ENCODE results near the gene WDR64. TPM values are rescaled to one million over a fixed set of nuclear protein-coding genes. Genes with fewer than 3 reads are reported as not detected.

The WDR64 gene
- total and polyA plus RNA-seq, 2 of the 13 experiments (the other 11 are each of a cell fraction or from before 2014, with no cell fraction given): not detected

DNA sequence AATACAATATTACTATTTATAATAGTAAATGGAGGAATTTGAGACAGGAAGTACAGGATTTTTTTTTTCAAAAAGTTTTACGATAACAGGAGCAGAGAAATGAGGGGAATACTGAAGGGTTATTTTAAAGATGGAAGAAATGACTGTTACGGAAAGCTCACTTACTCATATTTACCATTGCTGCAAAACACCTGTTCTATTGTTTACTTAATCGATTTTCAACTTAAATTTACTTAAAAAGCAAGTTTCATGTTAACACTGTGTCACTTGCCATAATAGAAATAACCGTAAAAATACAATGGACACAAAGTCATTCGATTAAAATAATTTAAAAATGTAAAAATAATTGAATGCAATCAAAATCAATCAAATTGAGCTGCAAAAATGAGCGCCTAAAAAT is 192.5 kb downstream of the WDR64 start (continued):
- TF ChIP-seq, protein P1, sequence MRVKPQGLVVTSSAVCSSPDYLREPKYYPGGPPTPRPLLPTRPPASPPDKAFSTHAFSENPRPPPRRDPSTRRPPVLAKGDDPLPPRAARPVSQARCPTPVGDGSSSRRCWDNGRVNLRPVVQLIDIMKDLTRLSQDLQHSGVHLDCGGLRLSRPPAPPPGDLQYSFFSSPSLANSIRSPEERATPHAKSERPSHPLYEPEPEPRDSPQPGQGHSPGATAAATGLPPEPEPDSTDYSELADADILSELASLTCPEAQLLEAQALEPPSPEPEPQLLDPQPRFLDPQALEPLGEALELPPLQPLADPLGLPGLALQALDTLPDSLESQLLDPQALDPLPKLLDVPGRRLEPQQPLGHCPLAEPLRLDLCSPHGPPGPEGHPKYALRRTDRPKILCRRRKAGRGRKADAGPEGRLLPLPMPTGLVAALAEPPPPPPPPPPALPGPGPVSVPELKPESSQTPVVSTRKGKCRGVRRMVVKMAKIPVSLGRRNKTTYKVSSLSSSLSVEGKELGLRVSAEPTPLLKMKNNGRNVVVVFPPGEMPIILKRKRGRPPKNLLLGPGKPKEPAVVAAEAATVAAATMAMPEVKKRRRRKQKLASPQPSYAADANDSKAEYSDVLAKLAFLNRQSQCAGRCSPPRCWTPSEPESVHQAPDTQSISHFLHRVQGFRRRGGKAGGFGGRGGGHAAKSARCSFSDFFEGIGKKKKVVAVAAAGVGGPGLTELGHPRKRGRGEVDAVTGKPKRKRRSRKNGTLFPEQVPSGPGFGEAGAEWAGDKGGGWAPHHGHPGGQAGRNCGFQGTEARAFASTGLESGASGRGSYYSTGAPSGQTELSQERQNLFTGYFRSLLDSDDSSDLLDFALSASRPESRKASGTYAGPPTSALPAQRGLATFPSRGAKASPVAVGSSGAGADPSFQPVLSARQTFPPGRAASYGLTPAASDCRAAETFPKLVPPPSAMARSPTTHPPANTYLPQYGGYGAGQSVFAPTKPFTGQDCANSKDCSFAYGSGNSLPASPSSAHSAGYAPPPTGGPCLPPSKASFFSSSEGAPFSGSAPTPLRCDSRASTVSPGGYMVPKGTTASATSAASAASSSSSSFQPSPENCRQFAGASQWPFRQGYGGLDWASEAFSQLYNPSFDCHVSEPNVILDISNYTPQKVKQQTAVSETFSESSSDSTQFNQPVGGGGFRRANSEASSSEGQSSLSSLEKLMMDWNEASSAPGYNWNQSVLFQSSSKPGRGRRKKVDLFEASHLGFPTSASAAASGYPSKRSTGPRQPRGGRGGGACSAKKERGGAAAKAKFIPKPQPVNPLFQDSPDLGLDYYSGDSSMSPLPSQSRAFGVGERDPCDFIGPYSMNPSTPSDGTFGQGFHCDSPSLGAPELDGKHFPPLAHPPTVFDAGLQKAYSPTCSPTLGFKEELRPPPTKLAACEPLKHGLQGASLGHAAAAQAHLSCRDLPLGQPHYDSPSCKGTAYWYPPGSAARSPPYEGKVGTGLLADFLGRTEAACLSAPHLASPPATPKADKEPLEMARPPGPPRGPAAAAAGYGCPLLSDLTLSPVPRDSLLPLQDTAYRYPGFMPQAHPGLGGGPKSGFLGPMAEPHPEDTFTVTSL (CRISPR knock-in tag; IDR thresholded peaks at IDR 0.05; ENCODE audit: borderline replicate concordance): peak; percentile 45; the same call in 1 of the 2 replicates
- peak; percentile 82 for TF ChIP-seq ONECUT2 (CRISPR knock-in tag; IDR thresholded peaks at IDR 0.05)

DNA sequence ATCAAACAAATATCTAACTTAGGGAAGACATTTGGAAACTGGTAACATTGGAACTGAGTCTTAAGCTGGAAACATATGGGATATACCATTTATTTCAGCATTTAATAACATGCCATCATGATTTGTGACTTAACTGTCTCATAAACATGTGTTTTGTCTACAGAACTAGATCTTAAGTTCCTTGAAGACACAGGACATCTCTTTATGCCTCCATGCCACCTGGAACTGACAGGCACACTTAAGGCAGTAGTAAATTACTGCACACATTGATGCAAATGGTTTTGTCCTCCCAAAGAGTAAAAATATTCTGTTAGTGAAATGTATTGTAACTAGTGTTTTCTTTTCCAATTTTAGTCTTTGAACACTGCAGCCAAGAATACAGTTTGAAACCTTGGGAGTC is 194.3 kb downstream of the WDR64 start:
- in situ Hi-C loops (cut with HindIII; ENCODE audit: extremely low pct_ligation_motif_present, low pct_unique_long_range_greater_than_20kb): no loop called here
- H2AFZ ChIP-seq (ENCODE audit: low read length): no peak overlapping the region
- no peaks in the 10 kb centered on the region; a peak in 1 of 5 replicates for H3K27me3 ChIP-seq (ENCODE audit: control insufficient read depth in 1 of 2, insufficient read depth in 2 of 2, low read length in 2 of 2)
- no peak overlapping the region for H3K27ac ChIP-seq (ENCODE audit: extremely low read length, insufficient read depth, low read length)
- intact Hi-C loops (cut with micrococcal nuclease; ENCODE audit: unreplicated experiment): no loop called here
- DNase-seq (ENCODE audit: low spot score) (no peak), ATAC-seq (no peak), FAIRE-seq (no peak)
- no peak overlapping the region for H3K9ac ChIP-seq (ENCODE audit: insufficient read depth, low read depth, low read length)
- ChIA-PET CTCF (ENCODE audit: low intra/inter-chr PET ratio, low total read pairs) (no interaction called here), POLR2A (interaction anchor here (1.8 kb wide), 1 partner anchor 206 kb away, joined by 10 read pairs; the partner anchor contains the start of genes CHML and OPN3)
- no peak overlapping the region for H3K4me2 ChIP-seq (ENCODE audit: low read depth, low read length)
- no peak overlapping the region for H3K4me3 ChIP-seq (replicated peaks in 1 of 3; ENCODE audit: insufficient read depth in 1 of 3, low read depth in 2 of 3, low read length in 3 of 3)
- no peaks in the 10 kb centered on the region for H3K9me3 ChIP-seq (ENCODE audit: low read length)
- H4K20me1 ChIP-seq (ENCODE audit: insufficient read depth, low read length): no peaks in the 10 kb centered on the region
- no TSS peak for BruUV-seq (replicated peaks)
- no peaks in the 10 kb centered on the region for H3K36me3 ChIP-seq (replicated peaks in 1 of 2; ENCODE audit: control insufficient read depth in 1 of 2, insufficient read depth in 2 of 2, low read length in 2 of 2)
- H3K79me2 ChIP-seq (ENCODE audit: insufficient read depth, low read length): peaks cover 2% of the 10 kb centered on the region
- peaks cover 29% of the 10 kb centered on the region for H3K4me1 ChIP-seq (ENCODE audit: insufficient read depth, low read length)
- TF ChIP-seq ZNF543 (CRISPR knock-in tag; IDR thresholded peaks at IDR 0.05): no peak
- TF ChIP-seq CHD2 (IDR thresholded peaks at IDR 0.05; ENCODE audit: low read depth, low read length): no peak
- TF ChIP-seq KDM2A (CRISPR knock-in tag; IDR thresholded peaks at IDR 0.05; ENCODE audit: borderline replicate concordance, low read depth): no peak
- TF ChIP-seq, protein P2, sequence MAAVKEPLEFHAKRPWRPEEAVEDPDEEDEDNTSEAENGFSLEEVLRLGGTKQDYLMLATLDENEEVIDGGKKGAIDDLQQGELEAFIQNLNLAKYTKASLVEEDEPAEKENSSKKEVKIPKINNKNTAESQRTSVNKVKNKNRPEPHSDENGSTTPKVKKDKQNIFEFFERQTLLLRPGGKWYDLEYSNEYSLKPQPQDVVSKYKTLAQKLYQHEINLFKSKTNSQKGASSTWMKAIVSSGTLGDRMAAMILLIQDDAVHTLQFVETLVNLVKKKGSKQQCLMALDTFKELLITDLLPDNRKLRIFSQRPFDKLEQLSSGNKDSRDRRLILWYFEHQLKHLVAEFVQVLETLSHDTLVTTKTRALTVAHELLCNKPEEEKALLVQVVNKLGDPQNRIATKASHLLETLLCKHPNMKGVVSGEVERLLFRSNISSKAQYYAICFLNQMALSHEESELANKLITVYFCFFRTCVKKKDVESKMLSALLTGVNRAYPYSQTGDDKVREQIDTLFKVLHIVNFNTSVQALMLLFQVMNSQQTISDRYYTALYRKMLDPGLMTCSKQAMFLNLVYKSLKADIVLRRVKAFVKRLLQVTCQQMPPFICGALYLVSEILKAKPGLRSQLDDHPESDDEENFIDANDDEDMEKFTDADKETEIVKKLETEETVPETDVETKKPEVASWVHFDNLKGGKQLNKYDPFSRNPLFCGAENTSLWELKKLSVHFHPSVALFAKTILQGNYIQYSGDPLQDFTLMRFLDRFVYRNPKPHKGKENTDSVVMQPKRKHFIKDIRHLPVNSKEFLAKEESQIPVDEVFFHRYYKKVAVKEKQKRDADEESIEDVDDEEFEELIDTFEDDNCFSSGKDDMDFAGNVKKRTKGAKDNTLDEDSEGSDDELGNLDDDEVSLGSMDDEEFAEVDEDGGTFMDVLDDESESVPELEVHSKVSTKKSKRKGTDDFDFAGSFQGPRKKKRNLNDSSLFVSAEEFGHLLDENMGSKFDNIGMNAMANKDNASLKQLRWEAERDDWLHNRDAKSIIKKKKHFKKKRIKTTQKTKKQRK (IDR thresholded peaks at IDR 0.05; ENCODE audit: low read length): no peak
- no peak for TF ChIP-seq ZKSCAN5 (CRISPR knock-in tag; IDR thresholded peaks at IDR 0.05)
- TF ChIP-seq HOXA7 (CRISPR knock-in tag; IDR thresholded peaks at IDR 0.05): no peak
- TF ChIP-seq KLF13 (CRISPR knock-in tag; IDR thresholded peaks at IDR 0.05): no peak
- TF ChIP-seq, protein P3, sequence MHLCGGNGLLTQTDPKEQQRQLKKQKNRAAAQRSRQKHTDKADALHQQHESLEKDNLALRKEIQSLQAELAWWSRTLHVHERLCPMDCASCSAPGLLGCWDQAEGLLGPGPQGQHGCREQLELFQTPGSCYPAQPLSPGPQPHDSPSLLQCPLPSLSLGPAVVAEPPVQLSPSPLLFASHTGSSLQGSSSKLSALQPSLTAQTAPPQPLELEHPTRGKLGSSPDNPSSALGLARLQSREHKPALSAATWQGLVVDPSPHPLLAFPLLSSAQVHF (CRISPR knock-in tag; IDR thresholded peaks at IDR 0.05): no peak
- TF ChIP-seq MED1 (CRISPR knock-in tag; IDR thresholded peaks at IDR 0.05): no peak
- TF ChIP-seq, protein P4, sequence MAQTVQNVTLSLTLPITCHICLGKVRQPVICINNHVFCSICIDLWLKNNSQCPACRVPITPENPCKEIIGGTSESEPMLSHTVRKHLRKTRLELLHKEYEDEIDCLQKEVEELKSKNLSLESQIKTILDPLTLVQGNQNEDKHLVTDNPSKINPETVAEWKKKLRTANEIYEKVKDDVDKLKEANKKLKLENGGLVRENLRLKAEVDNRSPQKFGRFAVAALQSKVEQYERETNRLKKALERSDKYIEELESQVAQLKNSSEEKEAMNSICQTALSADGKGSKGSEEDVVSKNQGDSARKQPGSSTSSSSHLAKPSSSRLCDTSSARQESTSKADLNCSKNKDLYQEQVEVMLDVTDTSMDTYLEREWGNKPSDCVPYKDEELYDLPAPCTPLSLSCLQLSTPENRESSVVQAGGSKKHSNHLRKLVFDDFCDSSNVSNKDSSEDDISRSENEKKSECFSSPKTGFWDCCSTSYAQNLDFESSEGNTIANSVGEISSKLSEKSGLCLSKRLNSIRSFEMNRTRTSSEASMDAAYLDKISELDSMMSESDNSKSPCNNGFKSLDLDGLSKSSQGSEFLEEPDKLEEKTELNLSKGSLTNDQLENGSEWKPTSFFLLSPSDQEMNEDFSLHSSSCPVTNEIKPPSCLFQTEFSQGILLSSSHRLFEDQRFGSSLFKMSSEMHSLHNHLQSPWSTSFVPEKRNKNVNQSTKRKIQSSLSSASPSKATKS (CRISPR knock-in tag; IDR thresholded peaks at IDR 0.05): no peak
